ENCODE results near the gene SF3A1. TPM values are rescaled to one million over a fixed set of nuclear protein-coding genes. Genes with fewer than 3 reads are reported as not detected.

Gene SF3A1
- total RNA-seq, 1 experiment from 2014 or later: 167 TPM

- Mint-ChIP-seq H3K27ac (ENCODE audit: low read depth, unreplicated experiment) (no peak overlapping the region), H3K27me3 (ENCODE audit: insufficient read depth, unreplicated experiment) (no peaks in the 10 kb centered on the region), H3K9me3 (ENCODE audit: unreplicated experiment) (no peaks in the 10 kb centered on the region), H3K36me3 (ENCODE audit: insufficient read depth, unreplicated experiment) (peaks cover 8% of the 10 kb centered on the region), H3K4me1 (ENCODE audit: insufficient read depth, unreplicated experiment) (no peaks in the 10 kb centered on the region), H3K4me3 (ENCODE audit: unreplicated experiment) (no peak overlapping the region)
- CTCF ChIA-PET: interaction anchor here (0.6 to 2.9 kb wide), 3 partner anchors 12 to 473 kb away, joined by 3 to 13 read pairs (median 3); no protein-coding TSS in a partner anchor
- no TSS peak for BruUV-seq (replicated peaks)
- TF ChIP-seq CTCF (IDR thresholded peaks at IDR 0.05; ENCODE audit: unreplicated experiment): no peak
- DNase-seq (ENCODE audit: unreplicated experiment): no peak
- POLR2A ChIA-PET: interaction anchor here (0.7 kb wide), 1 partner anchor 50 kb away, joined by 3 read pairs; no protein-coding TSS in a partner anchor
- intact Hi-C loops (cut with micrococcal nuclease): no loop called here
These were observed 23.3 kb upstream of the SF3A1 start for GRCh38 chr22:30380011-30380410.

GRCh38 chr22:30375312-30375849 is 18.7 kb upstream of the SF3A1 start:
- Mint-ChIP-seq H3K9me3 (ENCODE audit: unreplicated experiment) (no peaks in the 10 kb centered on the region), H3K27me3 (ENCODE audit: insufficient read depth, unreplicated experiment) (no peaks in the 10 kb centered on the region), H3K4me1 (ENCODE audit: insufficient read depth, unreplicated experiment) (no peaks in the 10 kb centered on the region), H3K27ac (ENCODE audit: low read depth, unreplicated experiment) (no peak overlapping the region), H3K4me3 (ENCODE audit: unreplicated experiment) (no peak overlapping the region), H3K36me3 (ENCODE audit: insufficient read depth, unreplicated experiment) (peaks cover 11% of the 10 kb centered on the region)
- ChIA-PET CTCF (interaction anchor here (1.9 to 3.2 kb wide), 3 partner anchors 10 to 87 kb away, joined by 12 to 15 read pairs (median 13); partner anchors contain the start of genes CASTOR1 and RNF215), POLR2A (no interaction called here)
- no peak for DNase-seq (ENCODE audit: unreplicated experiment)
- intact Hi-C loops (cut with micrococcal nuclease): no loop called here
- no TSS peak for BruUV-seq (replicated peaks)
- no peak for TF ChIP-seq CTCF (IDR thresholded peaks at IDR 0.05; ENCODE audit: unreplicated experiment)

GRCh38 chr22:30373331-30374325 is 16.9 kb upstream of the SF3A1 start:
- POLR2A ChIA-PET: interaction anchor here (0.6 to 1.2 kb wide), 4 partner anchors 12 to 38 kb away, joined by 3 to 6 read pairs (median 4); partner anchors contain the start of genes CCDC157 and SF3A1
- no peak overlapping the region for H3K4me3 Mint-ChIP-seq (ENCODE audit: unreplicated experiment)
- H3K36me3 Mint-ChIP-seq (ENCODE audit: insufficient read depth, unreplicated experiment): peaks cover 11% of the 10 kb centered on the region
- H3K9me3 Mint-ChIP-seq (ENCODE audit: unreplicated experiment): no peaks in the 10 kb centered on the region
- BruUV-seq (replicated peaks): no TSS peak
- CTCF ChIA-PET: interaction anchor here (0.6 to 3.2 kb wide), 5 partner anchors 12 to 134 kb away, joined by 3 to 15 read pairs (median 12); partner anchors contain the start of genes CASTOR1 and RNF215
- no peak for DNase-seq (ENCODE audit: unreplicated experiment)
- no peaks in the 10 kb centered on the region for H3K27me3 Mint-ChIP-seq (ENCODE audit: insufficient read depth, unreplicated experiment)
- H3K4me1 Mint-ChIP-seq (ENCODE audit: insufficient read depth, unreplicated experiment): no peaks in the 10 kb centered on the region
- no peak for TF ChIP-seq CTCF (IDR thresholded peaks at IDR 0.05; ENCODE audit: unreplicated experiment)
- no peak overlapping the region for H3K27ac Mint-ChIP-seq (ENCODE audit: low read depth, unreplicated experiment)
- intact Hi-C loops (cut with micrococcal nuclease): no loop called here

- intact Hi-C loops (cut with micrococcal nuclease): no loop called here
- BruUV-seq (replicated peaks): no TSS peak
- CTCF ChIA-PET: interaction anchor here (0.6 to 3.2 kb wide), 4 partner anchors 15 to 135 kb away, joined by 3 to 15 read pairs (median 8); partner anchors contain the start of genes CASTOR1 and RNF215
These were observed 16.2 kb upstream of the SF3A1 start for GRCh38 chr22:30372915-30373314.

More at GRCh38 chr22:30372915-30373314, 16.2 kb upstream of the SF3A1 start:
- TF ChIP-seq CTCF (IDR thresholded peaks at IDR 0.05; ENCODE audit: unreplicated experiment): no peak
- POLR2A ChIA-PET: interaction anchor here (1.2 kb wide), 1 partner anchor 16 kb away, joined by 6 read pairs; the partner anchor contains the start of genes CCDC157 and SF3A1
- H3K27ac Mint-ChIP-seq (ENCODE audit: low read depth, unreplicated experiment): no peak overlapping the region
- peaks cover 11% of the 10 kb centered on the region for H3K36me3 Mint-ChIP-seq (ENCODE audit: insufficient read depth, unreplicated experiment)
- H3K4me1 Mint-ChIP-seq (ENCODE audit: insufficient read depth, unreplicated experiment): no peaks in the 10 kb centered on the region
- no peak overlapping the region for H3K4me3 Mint-ChIP-seq (ENCODE audit: unreplicated experiment)
- H3K9me3 Mint-ChIP-seq (ENCODE audit: unreplicated experiment): no peaks in the 10 kb centered on the region
- DNase-seq (ENCODE audit: unreplicated experiment): no peak
- no peaks in the 10 kb centered on the region for H3K27me3 Mint-ChIP-seq (ENCODE audit: insufficient read depth, unreplicated experiment)

Data from MCF 10A (cell line).